NB4 (cell line): ENCODE data around the gene ZNF236.

Source experiments
- CTCF ChIP-seq: IDR thresholded peaks from one replicate; pipeline ENCODE4 v1.5.1; 2012; ENCODE audit warnings: low read depth, low read length
- MAX ChIP-seq: IDR thresholded peaks from 2 replicates; pipeline ENCODE4 v1.6.1; 2011; ENCODE audit warnings: low read depth, low read length
- MYC ChIP-seq: IDR thresholded peaks from 2 replicates; pipeline ENCODE4 v1.6.1; 2011; ENCODE audit warnings: low read depth, low read length

- TF ChIP-seq CTCF, result no peak
- TF ChIP-seq MAX, result no peak
- no peak for TF ChIP-seq MYC
These were observed 176.7 kb downstream of the ZNF236 start for GRCh38 chr18:76999077-76999476.
